Spleen (tissue), 11 donors: ENCODE data around the gene RC3H1. TPM values are rescaled to one million over a fixed set of nuclear protein-coding genes. Genes with fewer than 3 reads are reported as not detected.

Experiments
- DNase-seq: peaks from one replicate; pipeline ENCODE4 v3.0.0-alpha.2; 2020
- H3K27ac ChIP-seq, 8 donors: fragments of 200-600 bp; sonication (generic) in 7 of 8; 1 replicate in 4 of 8; 2 replicates in 4 of 8; pipeline versions ENCODE4 v1.5.0 to v1.8.0; 2016 to 2021; ENCODE audit warnings: inconsistent platforms in 4 of 8, mild to moderate bottlenecking in 4 of 8, moderate library complexity in 1 of 8
- H3K27me3 ChIP-seq, 7 donors: fragments of 200-600 bp; sonication (generic) in 6 of 7; replicated peaks in 1 of 7; 1 replicate in 4 of 7; 2 replicates in 3 of 7; pipeline versions ENCODE4 v1.5.0 to v1.8.0; 2016 to 2021; ENCODE audit warnings: inconsistent platforms in 3 of 7, mild to moderate bottlenecking in 1 of 7
- H3K36me3 ChIP-seq, 6 donors: fragments of 200-600 bp; sonication (generic) in 5 of 6; 1 replicate in 4 of 6; 2 replicates in 2 of 6; pipeline versions ENCODE4 v1.5.0 to v1.8.0; 2016 to 2021; ENCODE audit warnings: inconsistent platforms in 2 of 6
- H3K4me1 ChIP-seq, 6 donors: fragments of 200-600 bp; sonication (generic) in 5 of 6; 1 replicate in 3 of 6; 2 replicates in 3 of 6; pipeline versions ENCODE4 v1.5.0 to v1.8.0; 2016 to 2021; ENCODE audit warnings: inconsistent platforms in 3 of 6
- H3K4me3 ChIP-seq, 8 donors: fragments of 200-600 bp; sonication (generic) in 7 of 8; 1 replicate in 4 of 8; 2 replicates in 4 of 8; pipeline versions ENCODE4 v1.5.0 to v1.8.0; 2016 to 2021; ENCODE audit warnings: inconsistent platforms in 4 of 8, mild to moderate bottlenecking in 4 of 8, moderate library complexity in 2 of 8
- H3K9me3 ChIP-seq, 8 donors: fragments of 200-600 bp; sonication (generic) in 7 of 8; 1 replicate in 4 of 8; 2 replicates in 4 of 8; pipeline versions ENCODE4 v1.5.0 to v1.8.0; 2016 to 2021; ENCODE audit warnings: inconsistent platforms in 4 of 8
- POLR2A ChIP-seq, 3 donors: fragments of 450-650 bp; IDR thresholded peaks; one replicate each; pipeline ENCODE4 v1.5.1; 2017; ENCODE audit warnings: antibody characterized with exemption in 3 of 3, mild to moderate bottlenecking in 1 of 3
- POLR2AphosphoS5 ChIP-seq, 3 donors: sonication (generic); formaldehyde crosslinking; IDR thresholded peaks; one replicate each; pipeline ENCODE4 v1.5.1; 2017; ENCODE audit warnings: antibody characterized with exemption in 3 of 3
- WGBS, 5 donors: extraction: QIAGEN DNeasy Blood & Tissue Kit in 3 of 5; methylation state at CpG; one replicate each; pipeline versions ENCODE4 v1.1.5 to v1.1.7; 2013 to 2018; 5-methylcytosine and 5-hydroxymethylcytosine counted together
- intact Hi-C: fragments of 100-400 bp; cut with DNase I; formaldehyde crosslinking; loops from one replicate; pipeline ENCODE4 v1.15.0; 2023; ENCODE audit warnings: low total_unique reads
- polyA plus RNA-seq, 3 donors: library from polyadenylated mRNA; stranded (reverse); fragments of 200-250 nt; gene quantifications; one replicate each; pipeline ENCODE4 v1.2.1, GENCODE V29; 2013
- total RNA-seq, 7 donors: library from RNA; depleted of rRNA in 3 of 7; stranded (reverse); fragments of >200 nt in 3 of 7; fragmentation: NEBNext Ultra II Directional in 4 of 7; extraction: Animal tissue kit (Norgen Biotek cat#: 25700) in 4 of 7; gene quantifications; one replicate each; pipeline versions ENCODE4 v1.1.0 to v1.2.1, GENCODE V29; 2016 to 2021
- TF ChIP-seq, protein P1 (sequence below), 11 experiments: fragments of 200-600 bp in 7 of 11; fragments of 450-650 bp in 4 of 11; sonication (generic) in 4 of 11; IDR thresholded peaks in 8 of 11; conservative IDR thresholded peaks in 3 of 11; 1 replicate in 7 of 11; 2 replicates in 4 of 11; pipeline versions ENCODE4 v1.4.0 to v1.8.0; 2016 to 2021; ENCODE audit warnings: antibody characterized with exemption in 11 of 11, inconsistent platforms in 4 of 11, mild to moderate bottlenecking in 1 of 11
- donor health status: healthy with polysubstance abuse.
- donor health status: DM: no; HTN: no; CAD: no; lungs with moderate emphysema.
- donor health status: DM: no; HTN: no; CAD: no.
- donor health status: Bipolar disorder and iron deficiency.
- donor health status: healthy.
- donor health status: DM: no; HTN: no; CAD: no.
- donor health status: DM: yes; HTN: yes; CAD: no.

Gene RC3H1
- total and polyA plus RNA-seq, 10 donors, result 3.9 to 64.2 (median 51.4) TPM

DNA sequence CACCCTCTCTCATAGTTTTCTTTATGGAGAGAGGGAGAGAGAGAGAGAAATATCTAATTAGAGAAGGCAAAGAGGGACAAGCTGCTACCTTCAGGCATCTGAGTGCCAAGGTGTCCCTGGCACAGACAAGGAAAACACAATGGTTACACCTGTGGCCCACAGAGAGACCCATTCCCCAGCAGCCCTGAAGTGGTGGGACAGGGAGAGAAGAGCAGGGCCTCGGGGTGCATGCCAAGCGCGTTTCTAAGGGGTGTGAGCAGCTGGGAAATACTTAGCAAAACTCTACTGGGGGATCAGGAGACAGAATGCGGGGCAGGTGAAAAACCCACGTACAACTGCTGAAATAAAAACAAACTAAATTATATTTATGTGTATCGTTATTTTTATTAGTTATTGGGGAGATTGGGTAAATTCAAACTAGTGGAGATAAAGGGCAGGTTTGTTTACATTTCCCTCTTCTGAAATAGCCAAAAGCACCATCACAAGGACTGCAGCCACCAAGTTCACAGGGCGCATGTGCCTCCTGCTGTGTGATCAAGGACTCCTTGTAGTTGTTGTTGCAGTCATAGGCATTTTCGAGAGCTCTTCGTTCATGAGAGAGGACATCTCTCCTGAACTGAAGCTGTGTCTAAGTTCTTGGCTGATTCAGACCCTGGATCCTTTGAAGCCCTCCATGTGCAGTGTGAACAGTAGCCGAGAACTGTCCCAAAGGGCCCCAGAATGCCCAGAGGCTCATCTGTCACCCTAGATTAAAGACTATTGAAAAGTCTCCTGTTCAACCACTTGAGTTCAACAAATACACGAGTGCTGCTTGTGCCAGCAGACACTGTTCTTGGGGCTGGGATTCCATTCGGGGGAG is 104.3 kb downstream of the RC3H1 start:
- H3K27me3 ChIP-seq, result no peaks in the 10 kb centered on the region
- no peaks in the 10 kb centered on the region for H3K9me3 ChIP-seq
- no peak for DNase-seq
- no peak overlapping the region for H3K4me3 ChIP-seq
- H3K4me1 ChIP-seq, result no peaks in the 10 kb centered on the region
- WGBS, 5 donors, result 90 to 96% (median 93%) methylated on average over 12 of the region's 12 CpGs
- no peaks in the 10 kb centered on the region for H3K36me3 ChIP-seq
- intact Hi-C loops, result no loop called here
- H3K27ac ChIP-seq, result no peak overlapping the region
- TF ChIP-seq POLR2A (IDR thresholded peaks at IDR 0.05) (no peak), POLR2AphosphoS5 (IDR thresholded peaks at IDR 0.05) (no peak)
- TF ChIP-seq, protein P1, sequence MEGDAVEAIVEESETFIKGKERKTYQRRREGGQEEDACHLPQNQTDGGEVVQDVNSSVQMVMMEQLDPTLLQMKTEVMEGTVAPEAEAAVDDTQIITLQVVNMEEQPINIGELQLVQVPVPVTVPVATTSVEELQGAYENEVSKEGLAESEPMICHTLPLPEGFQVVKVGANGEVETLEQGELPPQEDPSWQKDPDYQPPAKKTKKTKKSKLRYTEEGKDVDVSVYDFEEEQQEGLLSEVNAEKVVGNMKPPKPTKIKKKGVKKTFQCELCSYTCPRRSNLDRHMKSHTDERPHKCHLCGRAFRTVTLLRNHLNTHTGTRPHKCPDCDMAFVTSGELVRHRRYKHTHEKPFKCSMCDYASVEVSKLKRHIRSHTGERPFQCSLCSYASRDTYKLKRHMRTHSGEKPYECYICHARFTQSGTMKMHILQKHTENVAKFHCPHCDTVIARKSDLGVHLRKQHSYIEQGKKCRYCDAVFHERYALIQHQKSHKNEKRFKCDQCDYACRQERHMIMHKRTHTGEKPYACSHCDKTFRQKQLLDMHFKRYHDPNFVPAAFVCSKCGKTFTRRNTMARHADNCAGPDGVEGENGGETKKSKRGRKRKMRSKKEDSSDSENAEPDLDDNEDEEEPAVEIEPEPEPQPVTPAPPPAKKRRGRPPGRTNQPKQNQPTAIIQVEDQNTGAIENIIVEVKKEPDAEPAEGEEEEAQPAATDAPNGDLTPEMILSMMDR (IDR thresholded peaks at IDR 0.05 in 8 of 11, conservative IDR thresholded peaks at IDR 0.05 in 3 of 11), result no peak

DNA sequence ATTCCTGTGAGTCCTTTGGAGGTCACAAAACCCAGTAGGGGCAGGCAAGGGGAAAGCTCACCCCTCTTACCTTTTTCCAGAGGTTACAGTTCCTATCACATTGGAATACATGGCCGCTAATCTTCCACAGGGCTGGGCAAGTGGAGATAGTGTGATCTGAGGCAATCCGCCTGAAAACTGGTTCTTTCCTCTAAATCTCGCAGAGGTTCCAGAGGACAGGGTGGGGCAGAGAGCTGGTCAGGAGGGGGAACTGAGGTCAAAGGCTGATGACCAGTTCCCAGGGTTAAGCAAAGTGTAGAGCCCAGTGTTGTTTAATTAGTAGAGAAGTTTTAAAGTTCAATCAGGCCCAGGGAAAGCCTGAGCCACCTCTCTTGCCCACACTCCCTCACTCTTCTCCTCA is 105.0 kb downstream of the RC3H1 start, which contains the start of gene SERPINC1:
Gene SERPINC1 (minus strand): TSS at position 179 of the 400 bp plus-strand sequence. CDS start 68 bp downstream, at position 111.
- Histone ChIP-seq H3K27me3 (no peaks in the 10 kb centered on the region), H3K4me3 (no peak within 1 kb of the TSS), H3K9me3 (no peaks in the 10 kb centered on the region), H3K36me3 (no peaks in the 10 kb centered on the region), H3K4me1 (no peaks in the 10 kb centered on the region), H3K27ac (no peak within 1 kb of the TSS)
- no peak for DNase-seq
- 87 to 96% (median 92%) methylated on average over 3 of the region's 3 CpGs for WGBS, 5 donors
- TF ChIP-seq, protein P1 (IDR thresholded peaks at IDR 0.05 in 8 of 11, conservative IDR thresholded peaks at IDR 0.05 in 3 of 11), result no peak
- TF ChIP-seq POLR2AphosphoS5 (IDR thresholded peaks at IDR 0.05), result no peak
- no peak for TF ChIP-seq POLR2A (IDR thresholded peaks at IDR 0.05)
- intact Hi-C loops, result no loop called here

DNA sequence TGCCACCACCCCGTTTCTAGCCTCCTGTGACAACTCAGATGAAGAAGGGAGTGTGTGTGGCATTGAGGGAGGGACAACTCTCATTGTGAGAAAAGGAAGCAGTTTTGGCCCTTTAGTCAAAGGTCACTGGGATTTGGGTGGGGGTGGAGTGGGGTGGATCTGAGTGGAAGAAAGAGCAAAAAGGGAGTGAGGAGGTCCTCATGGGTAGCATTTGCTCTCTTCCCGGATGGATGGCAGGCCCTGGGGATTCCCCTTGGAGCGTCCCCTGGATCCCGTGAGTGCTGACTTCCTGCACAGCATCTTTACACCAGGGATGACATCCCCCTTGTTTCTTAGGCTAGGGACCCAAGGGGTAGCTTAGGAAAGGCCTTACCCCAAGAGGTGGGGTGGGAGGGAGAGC is 105.5 kb downstream of the RC3H1 start:
- H3K9me3 ChIP-seq, result no peaks in the 10 kb centered on the region
- WGBS, 5 donors, result 51 to 73% (median 72%) methylated on average over 4 of the region's 4 CpGs
- TF ChIP-seq, protein P1 (IDR thresholded peaks at IDR 0.05 in 8 of 11, conservative IDR thresholded peaks at IDR 0.05 in 3 of 11), result no peak
- intact Hi-C loops, result no loop called here
- H3K4me1 ChIP-seq, result no peaks in the 10 kb centered on the region
- H3K27ac ChIP-seq, result no peak overlapping the region
- H3K36me3 ChIP-seq, result no peaks in the 10 kb centered on the region
- H3K27me3 ChIP-seq, result no peaks in the 10 kb centered on the region
- no peak for DNase-seq
- no peak overlapping the region for H3K4me3 ChIP-seq

DNA sequence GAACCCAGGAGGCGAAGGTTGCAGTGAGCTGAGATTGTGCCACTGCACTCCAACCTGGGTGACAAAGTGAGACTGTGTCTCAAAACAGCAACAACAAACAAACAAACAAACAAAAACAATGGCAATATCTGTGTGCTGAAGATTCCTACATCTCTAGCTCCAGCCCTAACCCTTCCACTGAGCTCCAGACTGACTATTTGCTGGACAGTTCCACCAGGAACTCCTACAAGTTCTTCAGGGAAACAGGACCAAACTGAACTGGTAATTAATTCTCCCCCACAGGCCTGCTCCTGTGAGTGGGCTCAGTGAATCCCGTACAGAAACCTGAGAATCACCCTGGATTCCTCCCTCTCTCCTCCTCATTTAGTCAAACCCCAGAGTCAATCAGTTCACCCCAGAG is 106.6 kb downstream of the RC3H1 start:
- no peak for DNase-seq
- Histone ChIP-seq H3K4me3 (no peak overlapping the region), H3K27ac (no peak overlapping the region), H3K36me3 (no peaks in the 10 kb centered on the region), H3K9me3 (no peaks in the 10 kb centered on the region), H3K4me1 (no peaks in the 10 kb centered on the region), H3K27me3 (no peaks in the 10 kb centered on the region)
- intact Hi-C loops, result no loop called here
- no peak for TF ChIP-seq POLR2A (IDR thresholded peaks at IDR 0.05)
- no peak for TF ChIP-seq POLR2AphosphoS5 (IDR thresholded peaks at IDR 0.05)
- TF ChIP-seq, protein P1 (IDR thresholded peaks at IDR 0.05 in 8 of 11, conservative IDR thresholded peaks at IDR 0.05 in 3 of 11), result no peak
- WGBS, 5 donors, result 82 to 96% (median 92%) methylated on average over 2 of the region's 2 CpGs
